ENCODE results near the gene LRBA. TPM values are rescaled to one million over a fixed set of nuclear protein-coding genes. Genes with fewer than 3 reads are reported as not detected.

LRBA gene
- total and polyA plus RNA-seq, 9 of the 15 experiments (the other 6 are each of a cell fraction or from before 2014, with no cell fraction given): 24.2 to 88.7 (median 59.7) TPM

DNA sequence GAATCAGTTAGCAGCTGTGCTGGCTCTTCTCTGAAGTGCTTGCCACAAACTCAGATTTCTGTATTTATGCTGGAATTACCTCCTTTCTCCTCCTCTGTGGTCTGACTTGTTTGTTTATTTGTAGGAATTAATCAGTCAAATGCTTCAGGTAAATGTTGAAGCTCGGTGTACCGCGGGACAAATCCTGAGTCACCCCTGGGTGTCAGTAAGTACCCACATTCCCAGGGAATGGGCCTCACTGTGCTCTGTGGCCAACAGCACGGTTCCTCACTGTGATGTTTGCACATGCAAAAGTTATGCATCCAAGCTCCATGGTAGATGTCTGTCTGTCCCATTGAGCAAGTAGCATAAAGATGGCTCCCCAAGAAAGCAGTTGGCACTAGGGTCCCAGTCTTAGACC lies 766.9 kb downstream of the LRBA start (continued):
- TF ChIP-seq, protein P1, sequence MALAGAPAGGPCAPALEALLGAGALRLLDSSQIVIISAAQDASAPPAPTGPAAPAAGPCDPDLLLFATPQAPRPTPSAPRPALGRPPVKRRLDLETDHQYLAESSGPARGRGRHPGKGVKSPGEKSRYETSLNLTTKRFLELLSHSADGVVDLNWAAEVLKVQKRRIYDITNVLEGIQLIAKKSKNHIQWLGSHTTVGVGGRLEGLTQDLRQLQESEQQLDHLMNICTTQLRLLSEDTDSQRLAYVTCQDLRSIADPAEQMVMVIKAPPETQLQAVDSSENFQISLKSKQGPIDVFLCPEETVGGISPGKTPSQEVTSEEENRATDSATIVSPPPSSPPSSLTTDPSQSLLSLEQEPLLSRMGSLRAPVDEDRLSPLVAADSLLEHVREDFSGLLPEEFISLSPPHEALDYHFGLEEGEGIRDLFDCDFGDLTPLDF (CRISPR knock-in tag; IDR thresholded peaks at IDR 0.05): no peak
- TF ChIP-seq MYBL2 (IDR thresholded peaks at IDR 0.05; ENCODE audit: low read depth) (no peak), MYBL2 (CRISPR knock-in tag; IDR thresholded peaks at IDR 0.05; ENCODE audit: borderline replicate concordance) (no peak), NRF1 (conservative IDR thresholded peaks at IDR 0.05 in 1 of 2, IDR thresholded peaks at IDR 0.05 in 1 of 2) (no peak), EZH2 (IDR thresholded peaks at IDR 0.05; ENCODE audit: borderline replicate concordance, low read depth, low read length) (no peak), SUPT5H (IDR thresholded peaks at IDR 0.05) (no peak), NFRKB (IDR thresholded peaks at IDR 0.05; ENCODE audit: low read depth) (no peak), ZNF146 (CRISPR knock-in tag; IDR thresholded peaks at IDR 0.05; ENCODE audit: unreplicated experiment) (no peak), RFX7 (CRISPR knock-in tag; IDR thresholded peaks at IDR 0.05) (no peak), RAD21 (CRISPR knock-in tag; conservative IDR thresholded peaks at IDR 0.05 in 1 of 2, IDR thresholded peaks at IDR 0.05 in 1 of 2) (peak in 1 of 2 experiments; percentile 55; a peak in 2 of 4 replicates), ZNF436 (CRISPR knock-in tag; IDR thresholded peaks at IDR 0.05) (no peak), KLF16 (IDR thresholded peaks at IDR 0.05) (no peak)
- TF ChIP-seq, protein P2, sequence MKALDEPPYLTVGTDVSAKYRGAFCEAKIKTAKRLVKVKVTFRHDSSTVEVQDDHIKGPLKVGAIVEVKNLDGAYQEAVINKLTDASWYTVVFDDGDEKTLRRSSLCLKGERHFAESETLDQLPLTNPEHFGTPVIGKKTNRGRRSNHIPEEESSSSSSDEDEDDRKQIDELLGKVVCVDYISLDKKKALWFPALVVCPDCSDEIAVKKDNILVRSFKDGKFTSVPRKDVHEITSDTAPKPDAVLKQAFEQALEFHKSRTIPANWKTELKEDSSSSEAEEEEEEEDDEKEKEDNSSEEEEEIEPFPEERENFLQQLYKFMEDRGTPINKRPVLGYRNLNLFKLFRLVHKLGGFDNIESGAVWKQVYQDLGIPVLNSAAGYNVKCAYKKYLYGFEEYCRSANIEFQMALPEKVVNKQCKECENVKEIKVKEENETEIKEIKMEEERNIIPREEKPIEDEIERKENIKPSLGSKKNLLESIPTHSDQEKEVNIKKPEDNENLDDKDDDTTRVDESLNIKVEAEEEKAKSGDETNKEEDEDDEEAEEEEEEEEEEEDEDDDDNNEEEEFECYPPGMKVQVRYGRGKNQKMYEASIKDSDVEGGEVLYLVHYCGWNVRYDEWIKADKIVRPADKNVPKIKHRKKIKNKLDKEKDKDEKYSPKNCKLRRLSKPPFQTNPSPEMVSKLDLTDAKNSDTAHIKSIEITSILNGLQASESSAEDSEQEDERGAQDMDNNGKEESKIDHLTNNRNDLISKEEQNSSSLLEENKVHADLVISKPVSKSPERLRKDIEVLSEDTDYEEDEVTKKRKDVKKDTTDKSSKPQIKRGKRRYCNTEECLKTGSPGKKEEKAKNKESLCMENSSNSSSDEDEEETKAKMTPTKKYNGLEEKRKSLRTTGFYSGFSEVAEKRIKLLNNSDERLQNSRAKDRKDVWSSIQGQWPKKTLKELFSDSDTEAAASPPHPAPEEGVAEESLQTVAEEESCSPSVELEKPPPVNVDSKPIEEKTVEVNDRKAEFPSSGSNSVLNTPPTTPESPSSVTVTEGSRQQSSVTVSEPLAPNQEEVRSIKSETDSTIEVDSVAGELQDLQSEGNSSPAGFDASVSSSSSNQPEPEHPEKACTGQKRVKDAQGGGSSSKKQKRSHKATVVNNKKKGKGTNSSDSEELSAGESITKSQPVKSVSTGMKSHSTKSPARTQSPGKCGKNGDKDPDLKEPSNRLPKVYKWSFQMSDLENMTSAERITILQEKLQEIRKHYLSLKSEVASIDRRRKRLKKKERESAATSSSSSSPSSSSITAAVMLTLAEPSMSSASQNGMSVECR (CRISPR knock-in tag; IDR thresholded peaks at IDR 0.05): no peak
- TF ChIP-seq, protein P3, sequence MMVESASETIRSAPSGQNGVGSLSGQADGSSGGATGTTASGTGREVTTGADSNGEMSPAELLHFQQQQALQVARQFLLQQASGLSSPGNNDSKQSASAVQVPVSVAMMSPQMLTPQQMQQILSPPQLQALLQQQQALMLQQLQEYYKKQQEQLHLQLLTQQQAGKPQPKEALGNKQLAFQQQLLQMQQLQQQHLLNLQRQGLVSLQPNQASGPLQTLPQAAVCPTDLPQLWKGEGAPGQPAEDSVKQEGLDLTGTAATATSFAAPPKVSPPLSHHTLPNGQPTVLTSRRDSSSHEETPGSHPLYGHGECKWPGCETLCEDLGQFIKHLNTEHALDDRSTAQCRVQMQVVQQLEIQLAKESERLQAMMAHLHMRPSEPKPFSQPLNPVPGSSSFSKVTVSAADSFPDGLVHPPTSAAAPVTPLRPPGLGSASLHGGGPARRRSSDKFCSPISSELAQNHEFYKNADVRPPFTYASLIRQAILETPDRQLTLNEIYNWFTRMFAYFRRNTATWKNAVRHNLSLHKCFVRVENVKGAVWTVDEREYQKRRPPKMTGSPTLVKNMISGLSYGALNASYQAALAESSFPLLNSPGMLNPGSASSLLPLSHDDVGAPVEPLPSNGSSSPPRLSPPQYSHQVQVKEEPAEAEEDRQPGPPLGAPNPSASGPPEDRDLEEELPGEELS (CRISPR knock-in tag; IDR thresholded peaks at IDR 0.05; ENCODE audit: borderline replicate concordance): no peak
- TF ChIP-seq, protein P4, sequence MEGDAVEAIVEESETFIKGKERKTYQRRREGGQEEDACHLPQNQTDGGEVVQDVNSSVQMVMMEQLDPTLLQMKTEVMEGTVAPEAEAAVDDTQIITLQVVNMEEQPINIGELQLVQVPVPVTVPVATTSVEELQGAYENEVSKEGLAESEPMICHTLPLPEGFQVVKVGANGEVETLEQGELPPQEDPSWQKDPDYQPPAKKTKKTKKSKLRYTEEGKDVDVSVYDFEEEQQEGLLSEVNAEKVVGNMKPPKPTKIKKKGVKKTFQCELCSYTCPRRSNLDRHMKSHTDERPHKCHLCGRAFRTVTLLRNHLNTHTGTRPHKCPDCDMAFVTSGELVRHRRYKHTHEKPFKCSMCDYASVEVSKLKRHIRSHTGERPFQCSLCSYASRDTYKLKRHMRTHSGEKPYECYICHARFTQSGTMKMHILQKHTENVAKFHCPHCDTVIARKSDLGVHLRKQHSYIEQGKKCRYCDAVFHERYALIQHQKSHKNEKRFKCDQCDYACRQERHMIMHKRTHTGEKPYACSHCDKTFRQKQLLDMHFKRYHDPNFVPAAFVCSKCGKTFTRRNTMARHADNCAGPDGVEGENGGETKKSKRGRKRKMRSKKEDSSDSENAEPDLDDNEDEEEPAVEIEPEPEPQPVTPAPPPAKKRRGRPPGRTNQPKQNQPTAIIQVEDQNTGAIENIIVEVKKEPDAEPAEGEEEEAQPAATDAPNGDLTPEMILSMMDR (IDR thresholded peaks at IDR 0.05 in 2 of 3, conservative IDR thresholded peaks at IDR 0.05 in 1 of 3; ENCODE audit: insufficient read depth in 2 of 3, low read depth in 1 of 3, low read length in 3 of 3): peak in 2 of 3 experiments; percentile 17 to 33; a peak in 2 of 6 replicates

Data from K562 (cell line).